22Rv1 (cell line): ENCODE measurements around the gene FGFR3.

Experiments used
- H3K27ac ChIP-seq: fragments of 450-650 bp; 2 replicates; pipeline ENCODE4 v1.5.1; 2017
- CTCF ChIP-seq: fragments of 450-650 bp; IDR thresholded peaks from 2 replicates; pipeline ENCODE4 v1.5.1; 2017; ENCODE audit warnings: mild to moderate bottlenecking
- ZFX ChIP-seq: fragments of 450-650 bp; IDR thresholded peaks from 2 replicates; pipeline ENCODE4 v1.6.1; 2017; ENCODE audit warnings: antibody characterized with exemption, borderline replicate concordance

FGFR3 gene

GRCh38 chr4:1821679-1822567 lies 28.8 kb downstream of the FGFR3 start:
- no peak overlapping the region for H3K27ac ChIP-seq
- TF ChIP-seq ZFX = no peak
- TF ChIP-seq CTCF = no peak

- no peak for TF ChIP-seq CTCF
- TF ChIP-seq ZFX = no peak
- no peak overlapping the region for H3K27ac ChIP-seq
Observed at GRCh38 chr4:1822568-1823544, 29.8 kb downstream of the FGFR3 start.

GRCh38 chr4:1823545-1823932 lies 30.4 kb downstream of the FGFR3 start:
- H3K27ac ChIP-seq = no peak overlapping the region
- no peak for TF ChIP-seq CTCF
- TF ChIP-seq ZFX = no peak

- H3K27ac ChIP-seq = no peak overlapping the region
- no peak for TF ChIP-seq ZFX
- no peak for TF ChIP-seq CTCF
Observed at GRCh38 chr4:1824746-1825145, 31.7 kb downstream of the FGFR3 start.

- no peak for TF ChIP-seq ZFX
- TF ChIP-seq CTCF = no peak
- H3K27ac ChIP-seq = no peak overlapping the region
Observed at GRCh38 chr4:1825326-1825725, 32.2 kb downstream of the FGFR3 start.

- H3K27ac ChIP-seq = no peak overlapping the region
- TF ChIP-seq CTCF = no peak
Observed at GRCh38 chr4:1826531-1827350, 33.6 kb downstream of the FGFR3 start.
